Transverse colon (tissue), 4 donors: ENCODE measurements around the gene PIAS3. TPM values are rescaled to one million over a fixed set of nuclear protein-coding genes. Genes with fewer than 3 reads are reported as not detected.
"Not testable (repeated sequence)": the region's sequence is repeated elsewhere in the genome, so short reads cannot be mapped to it uniquely, and the experiment has no call there.

Experiments used
- DNase-seq: peaks from one replicate; pipeline ENCODE4 v3.0.0-alpha.2; 2019
- H3K27ac ChIP-seq, 4 donors: fragments of 200-600 bp; sonication (generic); 2 replicates each; pipeline ENCODE4 v1.5.1; 2016 to 2018; ENCODE audit warnings: inconsistent platforms in 4 of 4
- H3K27me3 ChIP-seq: fragments of 200-600 bp; sonication (generic); 2 replicates; pipeline ENCODE4 v1.5.1; 2017; ENCODE audit warnings: inconsistent platforms
- H3K36me3 ChIP-seq, 4 donors: fragments of 200-600 bp; sonication (generic); 2 replicates each; pipeline ENCODE4 v1.5.1; 2017 to 2019; ENCODE audit warnings: inconsistent platforms in 4 of 4
- H3K4me1 ChIP-seq, 4 donors: fragments of 200-600 bp; sonication (generic); 2 replicates each; pipeline ENCODE4 v1.5.1; 2017 to 2020; ENCODE audit warnings: inconsistent platforms in 4 of 4
- H3K4me3 ChIP-seq, 4 donors: fragments of 200-600 bp; sonication (generic); 1 replicate in 1 of 4; 2 replicates in 3 of 4; pipeline versions ENCODE4 v1.5.1 to v1.6.1; 2017 to 2019; ENCODE audit warnings: inconsistent platforms in 4 of 4
- H3K9me3 ChIP-seq, 2 donors: fragments of 200-600 bp; sonication (generic); 2 replicates each; pipeline ENCODE4 v1.5.1; 2017 to 2019; ENCODE audit warnings: inconsistent platforms in 2 of 2
- EP300 ChIP-seq: sonication (generic); formaldehyde crosslinking; IDR thresholded peaks from one replicate; pipeline ENCODE4 v1.6.1; 2017; ENCODE audit warnings: antibody characterized with exemption, low read depth
- POLR2A ChIP-seq: fragments of 450-650 bp; IDR thresholded peaks from one replicate; pipeline ENCODE4 v1.6.1; 2016; ENCODE audit warnings: antibody characterized with exemption, mild to moderate bottlenecking, moderate library complexity
- POLR2AphosphoS5 ChIP-seq, 3 donors: sonication (generic); formaldehyde crosslinking; IDR thresholded peaks; one replicate each; pipeline ENCODE4 v1.6.1; 2016; ENCODE audit warnings: antibody characterized with exemption in 3 of 3
- WGBS, 2 donors: methylation state at CpG; one replicate each; pipeline ENCODE4 v1.1.5; 2018; ENCODE audit warnings: low coverage in 1 of 2; 5-methylcytosine and 5-hydroxymethylcytosine counted together
- in situ Hi-C, 4 donors: fragments of 200-750 bp; cut with MboI; loops; one replicate each; pipeline versions ENCODE4 v1.15.0 to v1.15.1; 2017; ENCODE audit warnings: low sequenced_read_pairs in 3 of 4, low pct_ligation_motif_present in 1 of 4, low pct_unique_long_range_greater_than_20kb in 1 of 4
- intact Hi-C: fragments of 100-400 bp; cut with DNase I; formaldehyde crosslinking; loops from one replicate; pipeline ENCODE4 v1.15.1; 2023; ENCODE audit warnings: low total_unique reads
- total RNA-seq, 4 donors: library from RNA; depleted of rRNA; stranded (reverse); fragments of >200 nt; gene quantifications; one replicate each; pipeline ENCODE4 v1.1.0, GENCODE V29; 2016
- TF ChIP-seq, protein P1 (sequence below), 5 experiments: fragments of 200-600 bp in 3 of 5; fragments of 450-650 bp in 2 of 5; sonication (generic) in 3 of 5; IDR thresholded peaks; 1 replicate in 2 of 5; 2 replicates in 3 of 5; pipeline ENCODE4 v1.5.1; 2016 to 2017; ENCODE audit warnings: antibody characterized with exemption in 5 of 5, inconsistent platforms in 3 of 5, mild to moderate bottlenecking in 2 of 5, moderate library complexity in 1 of 5

The PIAS3 gene
- total RNA-seq, 4 donors from 2014 or later: 10.2 to 71.6 (median 17.8) TPM

DNA sequence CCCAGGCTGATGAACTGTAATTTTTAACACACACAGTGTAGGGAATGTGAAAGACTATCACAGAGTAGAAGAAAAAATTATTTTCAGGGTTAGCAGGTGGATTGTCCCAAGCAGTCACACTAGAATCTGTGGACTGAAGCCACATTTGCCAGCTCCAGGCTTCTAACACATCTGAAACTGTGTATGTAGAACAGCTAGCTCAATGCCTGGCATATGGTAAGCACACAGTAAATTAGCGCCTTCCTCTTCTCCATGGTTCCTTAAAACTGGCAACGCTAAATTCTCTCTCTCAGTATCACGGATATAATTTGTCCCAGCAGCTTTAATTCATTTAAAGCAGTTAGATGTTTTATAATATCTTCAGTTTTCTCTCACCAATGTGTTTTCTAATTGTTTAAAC, 15.8 kb downstream of the PIAS3 start:
- Histone ChIP-seq H3K4me3 (no peak overlapping the region), H3K9me3 (no peaks in the 10 kb centered on the region), H3K36me3 (peaks cover 0 to 47% (median 19%) of the 10 kb centered on the region in 4 donors), H3K27me3 (no peaks in the 10 kb centered on the region), H3K4me1 (peaks cover 0 to 17% (median 11%) of the 10 kb centered on the region in 4 donors), H3K27ac (no peak overlapping the region)
- DNase-seq: no peak
- WGBS, 2 donors: 81 to 92% methylated on average over 3 of the region's 3 CpGs
- intact Hi-C loops (loop anchor here (10.0 kb wide), 1 partner anchor 172 kb away; no protein-coding TSS in a partner anchor), in situ Hi-C loops (loop anchor here in 1 of 4 donors (5.0 kb wide), 1 partner anchor 174 kb away; no protein-coding TSS in a partner anchor)
- TF ChIP-seq POLR2AphosphoS5 (IDR thresholded peaks at IDR 0.05) (no peak), POLR2A (no peak), EP300 (no peak)
- TF ChIP-seq, protein P1, sequence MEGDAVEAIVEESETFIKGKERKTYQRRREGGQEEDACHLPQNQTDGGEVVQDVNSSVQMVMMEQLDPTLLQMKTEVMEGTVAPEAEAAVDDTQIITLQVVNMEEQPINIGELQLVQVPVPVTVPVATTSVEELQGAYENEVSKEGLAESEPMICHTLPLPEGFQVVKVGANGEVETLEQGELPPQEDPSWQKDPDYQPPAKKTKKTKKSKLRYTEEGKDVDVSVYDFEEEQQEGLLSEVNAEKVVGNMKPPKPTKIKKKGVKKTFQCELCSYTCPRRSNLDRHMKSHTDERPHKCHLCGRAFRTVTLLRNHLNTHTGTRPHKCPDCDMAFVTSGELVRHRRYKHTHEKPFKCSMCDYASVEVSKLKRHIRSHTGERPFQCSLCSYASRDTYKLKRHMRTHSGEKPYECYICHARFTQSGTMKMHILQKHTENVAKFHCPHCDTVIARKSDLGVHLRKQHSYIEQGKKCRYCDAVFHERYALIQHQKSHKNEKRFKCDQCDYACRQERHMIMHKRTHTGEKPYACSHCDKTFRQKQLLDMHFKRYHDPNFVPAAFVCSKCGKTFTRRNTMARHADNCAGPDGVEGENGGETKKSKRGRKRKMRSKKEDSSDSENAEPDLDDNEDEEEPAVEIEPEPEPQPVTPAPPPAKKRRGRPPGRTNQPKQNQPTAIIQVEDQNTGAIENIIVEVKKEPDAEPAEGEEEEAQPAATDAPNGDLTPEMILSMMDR (IDR thresholded peaks at IDR 0.05): no peak

DNA sequence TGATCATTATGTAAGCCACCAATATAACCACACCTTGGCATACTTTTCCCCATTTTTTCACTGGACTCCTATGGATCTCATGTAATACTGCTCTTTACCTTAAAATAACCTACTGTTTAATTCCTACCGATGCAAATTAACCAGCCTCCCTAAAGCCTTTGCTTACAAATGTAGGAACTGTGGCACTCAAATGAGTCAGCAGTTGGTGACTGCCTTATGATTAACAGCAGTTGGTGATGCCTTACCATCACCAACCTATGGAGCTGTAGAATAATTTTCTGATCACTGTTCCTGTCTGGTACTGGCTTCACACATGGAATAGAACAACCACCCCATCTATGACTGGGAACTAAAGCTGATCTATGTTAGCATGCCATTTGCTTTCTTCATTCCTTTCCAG, 21.2 kb downstream of the PIAS3 start:
- Histone ChIP-seq H3K27ac (no peak overlapping the region), H3K9me3 (no peaks in the 10 kb centered on the region), H3K36me3 (peaks cover 0 to 86% (median 40%) of the 10 kb centered on the region in 4 donors), H3K4me1 (no peaks in the 10 kb centered on the region), H3K4me3 (no peak overlapping the region), H3K27me3 (no peaks in the 10 kb centered on the region)
- in situ Hi-C loops (no loop called here), intact Hi-C loops (no loop called here)
- 100% methylated on average over 1 of the region's 1 CpG; no CpG with 5 or more reads in 1 of the 2 donors for WGBS, 2 donors
- TF ChIP-seq, protein P1 (IDR thresholded peaks at IDR 0.05): no peak
- TF ChIP-seq POLR2AphosphoS5 (IDR thresholded peaks at IDR 0.05) (no peak), EP300 (no peak), POLR2A (no peak)
- DNase-seq: no peak

DNA sequence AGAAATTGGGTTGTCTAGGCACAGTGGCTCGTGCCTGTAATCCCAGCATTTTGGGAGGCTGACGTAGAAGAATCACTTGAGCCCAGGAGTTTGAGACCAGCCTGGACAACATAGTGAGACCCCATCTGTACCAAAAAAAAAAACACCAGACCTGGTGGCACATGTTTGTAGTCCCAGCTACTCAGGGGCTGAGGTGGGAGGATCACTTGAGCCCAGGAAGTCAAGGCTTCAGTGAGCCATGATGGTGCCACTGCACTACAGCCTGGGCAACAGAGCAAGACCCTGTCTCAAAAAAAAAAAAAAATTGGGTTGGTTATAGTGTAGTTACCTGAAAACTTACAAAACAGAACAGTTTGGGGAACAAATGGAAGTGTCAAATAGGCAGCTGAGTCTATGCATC, 28.1 kb downstream of the PIAS3 start:
- 100% methylated on average over 2 of the region's 2 CpGs; no CpG with 5 or more reads in 1 of the 2 donors for WGBS, 2 donors
- H3K27ac ChIP-seq, intact Hi-C loops, H3K4me1 ChIP-seq, in situ Hi-C loops, H3K4me3 ChIP-seq, H3K9me3 ChIP-seq, DNase-seq, H3K27me3 ChIP-seq: not testable (repeated sequence)
- H3K36me3 ChIP-seq: peaks cover 0 to 74% (median 36%) of the 10 kb centered on the region in 4 donors

DNA sequence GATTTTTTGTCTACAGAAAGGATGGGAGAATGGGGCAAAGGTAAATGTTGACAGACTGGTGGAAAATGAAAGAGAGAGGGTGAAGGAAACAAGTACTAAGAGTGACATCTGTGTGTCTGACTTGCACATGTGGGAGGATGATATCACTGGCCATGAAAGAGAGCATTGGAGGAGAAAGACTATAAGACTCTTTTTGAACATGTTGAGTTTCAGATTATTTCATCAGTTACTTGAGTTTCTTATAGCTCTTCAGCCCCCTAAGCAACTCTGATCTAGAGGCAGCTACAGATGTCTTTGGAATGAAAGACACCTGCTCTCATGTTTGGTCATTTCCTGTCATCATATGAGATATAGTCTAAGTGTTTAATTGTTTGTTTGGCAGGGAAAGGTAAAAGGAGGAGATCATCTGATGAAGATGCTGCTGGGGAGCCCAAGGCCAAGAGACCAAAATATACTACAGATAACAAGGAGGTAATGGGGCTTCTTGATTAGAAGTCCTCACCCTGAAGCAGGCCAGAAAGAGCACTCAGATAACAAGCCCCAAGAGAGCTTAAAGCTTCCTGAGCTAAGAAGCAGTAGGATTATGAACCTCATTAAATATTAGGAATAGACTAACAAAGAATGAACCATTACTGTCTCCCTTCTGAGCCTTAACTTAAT, 30.4 kb downstream of the PIAS3 start:
- no peak overlapping the region for H3K27ac ChIP-seq
- DNase-seq: no peak
- H3K27me3 ChIP-seq: no peaks in the 10 kb centered on the region
- H3K4me3 ChIP-seq: no peak overlapping the region
- intact Hi-C loops (no loop called here), in situ Hi-C loops (no loop called here)
- peaks cover 7 to 13% (median 12%) of the 10 kb centered on the region in 4 donors for H3K4me1 ChIP-seq
- TF ChIP-seq POLR2A: no peak
- TF ChIP-seq, protein P1 (IDR thresholded peaks at IDR 0.05): no peak
- no peak for TF ChIP-seq EP300
- no peak for TF ChIP-seq POLR2AphosphoS5 (IDR thresholded peaks at IDR 0.05)
- H3K9me3 ChIP-seq: no peaks in the 10 kb centered on the region
- peaks cover 0 to 60% (median 28%) of the 10 kb centered on the region in 4 donors for H3K36me3 ChIP-seq

DNA sequence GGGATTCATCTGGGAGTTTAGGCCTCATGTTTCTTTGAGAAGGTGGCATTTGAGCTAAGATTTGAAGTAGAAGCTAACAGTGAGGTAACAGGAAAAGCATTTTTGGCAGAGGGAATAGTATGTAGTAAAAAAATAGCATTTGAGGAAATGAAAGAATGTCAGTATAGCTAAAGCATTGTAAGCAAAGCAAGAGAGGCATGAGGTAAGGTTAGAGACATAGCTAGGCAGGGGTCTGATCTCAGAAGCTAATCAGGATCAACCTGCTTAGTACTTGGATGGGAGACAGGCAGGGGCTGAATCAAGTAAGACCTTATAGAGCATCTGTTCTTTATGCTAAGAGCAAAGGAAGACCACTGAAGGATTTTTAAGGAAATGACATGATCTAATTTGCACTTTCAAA, 30.9 kb downstream of the PIAS3 start:
- TF ChIP-seq, protein P1 (IDR thresholded peaks at IDR 0.05): no peak
- TF ChIP-seq EP300 (no peak), POLR2AphosphoS5 (IDR thresholded peaks at IDR 0.05) (no peak), POLR2A (no peak)
- H3K9me3 ChIP-seq: no peaks in the 10 kb centered on the region
- in situ Hi-C loops (no loop called here), intact Hi-C loops (no loop called here)
- H3K4me3 ChIP-seq: no peak overlapping the region
- H3K36me3 ChIP-seq: peaks cover 0 to 54% (median 26%) of the 10 kb centered on the region in 4 donors
- peaks cover 7 to 13% (median 12%) of the 10 kb centered on the region in 4 donors for H3K4me1 ChIP-seq
- H3K27me3 ChIP-seq: no peaks in the 10 kb centered on the region
- no peak overlapping the region for H3K27ac ChIP-seq
- no peak for DNase-seq
